ENCODE measurements around the gene EIF4G3. TPM values are rescaled to one million over a fixed set of nuclear protein-coding genes. Genes with fewer than 3 reads are reported as not detected.

The EIF4G3 gene
- total and polyA plus RNA-seq, 4 donors: 16.5 to 59.8 (median 33.4) TPM

GRCh38 chr1:20931930-20932436 lies 244.7 kb downstream of the EIF4G3 start:
- DNase-seq: no peak
- peaks cover 0 to 9% (median 3%) of the 10 kb centered on the region in 4 donors for H3K36me3 ChIP-seq (ENCODE audit: control insufficient read depth in 4 of 4, insufficient read depth in 4 of 4, low read length in 4 of 4)
- no peak overlapping the region for H3K9ac ChIP-seq (ENCODE audit: insufficient read depth in 1 of 2, low read length in 2 of 2)
- no peak overlapping the region for H3K4me3 ChIP-seq
- no peaks in the 10 kb centered on the region for H3K27me3 ChIP-seq (ENCODE audit: control insufficient read depth in 3 of 3, insufficient read depth in 3 of 3, low read length in 2 of 3)
- no peak overlapping the region for H3K27ac ChIP-seq (ENCODE audit: low read depth in 1 of 2, low read length in 1 of 2)
- TF ChIP-seq CTCF (IDR thresholded peaks at IDR 0.05; ENCODE audit: control extremely low read depth, extremely low read depth): no peak
- H3K4me1 ChIP-seq (ENCODE audit: control insufficient read depth in 5 of 5, insufficient read depth in 5 of 5, low read length in 5 of 5): no peaks in the 10 kb centered on the region
- no peaks in the 10 kb centered on the region for H3K9me3 ChIP-seq (ENCODE audit: control insufficient read depth in 4 of 4, insufficient read depth in 3 of 4, low read length in 3 of 4)
- 74 to 88% methylated on average over 2 of the region's 2 CpGs for WGBS, 2 donors
- ATAC-seq (ENCODE audit: insufficient read depth, low FRiP score): no peak

GRCh38 chr1:20930427-20930826 lies 246.3 kb downstream of the EIF4G3 start:
- Histone ChIP-seq H3K36me3 (ENCODE audit: control insufficient read depth in 4 of 4, insufficient read depth in 4 of 4, low read length in 4 of 4) (peaks cover 0 to 9% (median 0%) of the 10 kb centered on the region in 4 donors), H3K4me3 (no peak overlapping the region), H3K4me1 (ENCODE audit: control insufficient read depth in 5 of 5, insufficient read depth in 5 of 5, low read length in 5 of 5) (no peaks in the 10 kb centered on the region), H3K27ac (ENCODE audit: low read depth in 1 of 2, low read length in 1 of 2) (no peak overlapping the region), H3K27me3 (ENCODE audit: control insufficient read depth in 3 of 3, insufficient read depth in 3 of 3, low read length in 2 of 3) (no peaks in the 10 kb centered on the region), H3K9me3 (ENCODE audit: control insufficient read depth in 4 of 4, insufficient read depth in 3 of 4, low read length in 3 of 4) (no peaks in the 10 kb centered on the region), H3K9ac (ENCODE audit: insufficient read depth in 1 of 2, low read length in 2 of 2) (no peak overlapping the region)
- no peak for ATAC-seq (ENCODE audit: insufficient read depth, low FRiP score)
- TF ChIP-seq CTCF (IDR thresholded peaks at IDR 0.05; ENCODE audit: control extremely low read depth, extremely low read depth): no peak
- DNase-seq: no peak

GRCh38 chr1:20928146-20928545 lies 248.6 kb downstream of the EIF4G3 start:
- DNase-seq: no peak
- no peaks in the 10 kb centered on the region for H3K9me3 ChIP-seq (ENCODE audit: control insufficient read depth in 4 of 4, insufficient read depth in 3 of 4, low read length in 3 of 4)
- TF ChIP-seq CTCF (IDR thresholded peaks at IDR 0.05; ENCODE audit: control extremely low read depth, extremely low read depth): no peak
- no peak overlapping the region for H3K27ac ChIP-seq (ENCODE audit: low read depth in 1 of 2, low read length in 1 of 2)
- WGBS, 2 donors: 76 to 91% methylated on average over 4 of the region's 4 CpGs
- H3K4me1 ChIP-seq (ENCODE audit: control insufficient read depth in 5 of 5, insufficient read depth in 5 of 5, low read length in 5 of 5): no peaks in the 10 kb centered on the region
- H3K9ac ChIP-seq (ENCODE audit: insufficient read depth in 1 of 2, low read length in 2 of 2): no peak overlapping the region
- peaks cover 0 to 9% (median 0%) of the 10 kb centered on the region in 4 donors for H3K36me3 ChIP-seq (ENCODE audit: control insufficient read depth in 4 of 4, insufficient read depth in 4 of 4, low read length in 4 of 4)
- H3K4me3 ChIP-seq: no peak overlapping the region
- H3K27me3 ChIP-seq (ENCODE audit: control insufficient read depth in 3 of 3, insufficient read depth in 3 of 3, low read length in 2 of 3): no peaks in the 10 kb centered on the region
- ATAC-seq (ENCODE audit: insufficient read depth, low FRiP score): no peak

- TF ChIP-seq CTCF (IDR thresholded peaks at IDR 0.05; ENCODE audit: control extremely low read depth, extremely low read depth): no peak
- no peak for ATAC-seq (ENCODE audit: insufficient read depth, low FRiP score)
- H3K9me3 ChIP-seq (ENCODE audit: control insufficient read depth in 4 of 4, insufficient read depth in 3 of 4, low read length in 3 of 4): no peaks in the 10 kb centered on the region
- 88 to 93% methylated on average over 3 of the region's 3 CpGs for WGBS, 2 donors
- peaks cover 0 to 2% (median 0%) of the 10 kb centered on the region in 5 donors for H3K4me1 ChIP-seq (ENCODE audit: control insufficient read depth in 5 of 5, insufficient read depth in 5 of 5, low read length in 5 of 5)
- no peak for DNase-seq
- H3K27me3 ChIP-seq (ENCODE audit: control insufficient read depth in 3 of 3, insufficient read depth in 3 of 3, low read length in 2 of 3): no peaks in the 10 kb centered on the region
- no peak overlapping the region for H3K4me3 ChIP-seq
- no peak overlapping the region for H3K9ac ChIP-seq (ENCODE audit: insufficient read depth in 1 of 2, low read length in 2 of 2)
- H3K27ac ChIP-seq (ENCODE audit: low read depth in 1 of 2, low read length in 1 of 2): no peak overlapping the region
- H3K36me3 ChIP-seq (ENCODE audit: control insufficient read depth in 4 of 4, insufficient read depth in 4 of 4, low read length in 4 of 4): peaks cover 0 to 1% (median 0%) of the 10 kb centered on the region in 4 donors
Observed at GRCh38 chr1:20921285-20921684, 255.4 kb downstream of the EIF4G3 start.
